SU-DHL-6 (cell line): ENCODE results near the gene C15orf61.

Experiments used
- EZH2phosphoT487 ChIP-seq: fragments of 200-600 bp; sonication (generic), shearing (Covaris generic); conservative IDR thresholded peaks from 2 replicates; pipeline ENCODE4 v1.6.1; 2018; ENCODE audit warnings: mild to moderate bottlenecking, antibody characterized with exemption, low read length, moderate library complexity, mixed read lengths
- TF ChIP-seq, protein P1 (sequence below): fragments of 200-600 bp; sonication (generic); IDR thresholded peaks from one replicate; pipeline ENCODE4 v1.5.1; 2017; ENCODE audit warnings: antibody characterized with exemption, mild to moderate bottlenecking, low read length, moderate library complexity; ENCODE audit not compliant: insufficient read depth, poor library complexity, severe bottlenecking

DNA sequence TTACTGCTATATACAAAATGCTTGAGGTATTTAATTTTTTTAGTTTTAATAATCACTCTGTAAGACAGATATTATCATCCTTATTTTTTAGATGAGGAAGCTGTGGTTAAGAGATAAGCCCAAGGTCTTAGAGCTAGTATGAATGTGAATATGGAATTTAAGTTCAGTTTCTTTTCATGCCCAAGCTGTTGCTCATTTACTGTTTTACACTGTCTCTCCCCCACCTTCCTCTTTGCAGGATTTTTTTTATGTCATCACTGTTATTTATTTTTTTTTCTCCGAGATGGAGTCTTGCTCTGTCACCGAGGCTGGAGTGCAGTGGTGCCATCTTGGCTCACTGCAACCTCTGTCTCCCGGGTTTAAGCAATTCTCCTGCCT, 44.0 kb downstream of the C15orf61 start:
- TF ChIP-seq, protein P1, sequence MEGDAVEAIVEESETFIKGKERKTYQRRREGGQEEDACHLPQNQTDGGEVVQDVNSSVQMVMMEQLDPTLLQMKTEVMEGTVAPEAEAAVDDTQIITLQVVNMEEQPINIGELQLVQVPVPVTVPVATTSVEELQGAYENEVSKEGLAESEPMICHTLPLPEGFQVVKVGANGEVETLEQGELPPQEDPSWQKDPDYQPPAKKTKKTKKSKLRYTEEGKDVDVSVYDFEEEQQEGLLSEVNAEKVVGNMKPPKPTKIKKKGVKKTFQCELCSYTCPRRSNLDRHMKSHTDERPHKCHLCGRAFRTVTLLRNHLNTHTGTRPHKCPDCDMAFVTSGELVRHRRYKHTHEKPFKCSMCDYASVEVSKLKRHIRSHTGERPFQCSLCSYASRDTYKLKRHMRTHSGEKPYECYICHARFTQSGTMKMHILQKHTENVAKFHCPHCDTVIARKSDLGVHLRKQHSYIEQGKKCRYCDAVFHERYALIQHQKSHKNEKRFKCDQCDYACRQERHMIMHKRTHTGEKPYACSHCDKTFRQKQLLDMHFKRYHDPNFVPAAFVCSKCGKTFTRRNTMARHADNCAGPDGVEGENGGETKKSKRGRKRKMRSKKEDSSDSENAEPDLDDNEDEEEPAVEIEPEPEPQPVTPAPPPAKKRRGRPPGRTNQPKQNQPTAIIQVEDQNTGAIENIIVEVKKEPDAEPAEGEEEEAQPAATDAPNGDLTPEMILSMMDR: no peak
- no peak for TF ChIP-seq EZH2phosphoT487
